Measurements from ENCODE around the gene GAB1.

GAB1 gene

GRCh38 chr4:143358923-143359643 is 22.4 kb downstream of the GAB1 start:
- DNase-seq (ENCODE audit: low read depth), result no peak

- no peak for DNase-seq (ENCODE audit: low read depth)
Measured at GRCh38 chr4:143359644-143360193, 23.0 kb downstream of the GAB1 start.

GRCh38 chr4:143360838-143361625 is 24.4 kb downstream of the GAB1 start:
- DNase-seq (ENCODE audit: low read depth), result peak; percentile 25

- DNase-seq (ENCODE audit: low read depth), result no peak
Measured at GRCh38 chr4:143362349-143363046, 25.8 kb downstream of the GAB1 start.

GRCh38 chr4:143363332-143363731 is 26.7 kb downstream of the GAB1 start:
- DNase-seq (ENCODE audit: low read depth), result no peak

- DNase-seq (ENCODE audit: low read depth), result no peak
Measured at GRCh38 chr4:143364063-143364462, 27.4 kb downstream of the GAB1 start.

- DNase-seq (ENCODE audit: low read depth), result no peak
Measured at GRCh38 chr4:143367863-143368262, 31.2 kb downstream of the GAB1 start.

- DNase-seq (ENCODE audit: low read depth), result no peak
Measured at GRCh38 chr4:143369552-143369951, 32.9 kb downstream of the GAB1 start.

GRCh38 chr4:143372093-143372915 is 35.6 kb downstream of the GAB1 start:
- no peak for DNase-seq (ENCODE audit: low read depth)

GRCh38 chr4:143374255-143374654 is 37.6 kb downstream of the GAB1 start:
- DNase-seq (ENCODE audit: low read depth), result no peak

GRCh38 chr4:143374771-143375170 is 38.1 kb downstream of the GAB1 start:
- no peak for DNase-seq (ENCODE audit: low read depth)

GRCh38 chr4:143375326-143376073 is 38.8 kb downstream of the GAB1 start:
- peak; percentile 40 for DNase-seq (ENCODE audit: low read depth)

GRCh38 chr4:143377611-143378099 is 41.0 kb downstream of the GAB1 start:
- DNase-seq (ENCODE audit: low read depth), result no peak

- DNase-seq (ENCODE audit: low read depth), result no peak
Measured at GRCh38 chr4:143380629-143381028, 44.0 kb downstream of the GAB1 start.

- peak; percentile 53 for DNase-seq (ENCODE audit: low read depth)
Measured at GRCh38 chr4:143381189-143382118, 44.8 kb downstream of the GAB1 start.

GRCh38 chr4:143382596-143382995 is 45.9 kb downstream of the GAB1 start:
- DNase-seq (ENCODE audit: low read depth), result no peak

- no peak for DNase-seq (ENCODE audit: low read depth)
Measured at GRCh38 chr4:143383005-143383574, 46.4 kb downstream of the GAB1 start.

GRCh38 chr4:143384381-143384994 is 47.8 kb downstream of the GAB1 start:
- peak; percentile 76 for DNase-seq (ENCODE audit: low read depth)

GRCh38 chr4:143386812-143387211 is 50.1 kb downstream of the GAB1 start:
- DNase-seq (ENCODE audit: low read depth), result no peak
